HFF-Myc (cell line): ENCODE results near the gene ANK3.
A peak's percentile ranks its signal among the peaks of the same experiment; 100 is the strongest.

Source experiments
- DNase-seq: peaks from one replicate; pipeline ENCODE4 v3.0.0-alpha.2; 2011; ENCODE audit warnings: low read depth; ENCODE audit errors: extremely low read depth
- H3K4me3 ChIP-seq: replicated peaks from 2 replicates; pipeline ENCODE4 v1.5.1; 2011; ENCODE audit warnings: low read depth, mild to moderate bottlenecking, control low read depth, low read length
- CTCF ChIP-seq: IDR thresholded peaks from 2 replicates; pipeline ENCODE4 v1.5.1; 2012; ENCODE audit warnings: mild to moderate bottlenecking, low read depth, low read length, control low read depth; ENCODE audit errors: missing control alignments

The ANK3 gene

DNA sequence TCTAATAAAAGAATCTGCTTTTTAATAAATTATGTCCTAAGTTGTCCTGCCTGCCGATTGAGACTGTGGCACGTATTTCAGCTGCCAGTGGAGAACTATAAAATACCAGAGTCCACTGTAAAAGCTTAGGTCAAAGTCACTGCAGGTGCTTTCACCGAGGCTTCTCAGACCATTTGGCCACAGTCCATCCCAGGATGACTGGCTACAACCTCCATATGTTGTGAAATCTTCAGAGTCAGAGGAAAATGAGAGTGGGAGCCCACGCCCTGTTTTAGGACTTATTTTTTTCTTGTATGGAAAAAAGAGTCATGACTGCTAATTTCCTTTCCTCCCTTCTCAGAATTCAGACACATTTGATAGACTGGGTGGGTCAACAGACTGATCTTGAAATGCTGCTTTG, 182.9 kb downstream of the ANK3 start:
- DNase-seq, result no peak
- TF ChIP-seq CTCF, result no peak
- H3K4me3 ChIP-seq, result no peak overlapping the region

- no peak for DNase-seq
- no peak overlapping the region for H3K4me3 ChIP-seq
- no peak for TF ChIP-seq CTCF
These were observed 183.9 kb downstream of the ANK3 start for GRCh38 chr10:60205741-60206140.

- H3K4me3 ChIP-seq, result no peak overlapping the region
- TF ChIP-seq CTCF, result peak; percentile 63
- no peak for DNase-seq
These were observed 185.6 kb downstream of the ANK3 start for GRCh38 chr10:60203993-60204618.

DNA sequence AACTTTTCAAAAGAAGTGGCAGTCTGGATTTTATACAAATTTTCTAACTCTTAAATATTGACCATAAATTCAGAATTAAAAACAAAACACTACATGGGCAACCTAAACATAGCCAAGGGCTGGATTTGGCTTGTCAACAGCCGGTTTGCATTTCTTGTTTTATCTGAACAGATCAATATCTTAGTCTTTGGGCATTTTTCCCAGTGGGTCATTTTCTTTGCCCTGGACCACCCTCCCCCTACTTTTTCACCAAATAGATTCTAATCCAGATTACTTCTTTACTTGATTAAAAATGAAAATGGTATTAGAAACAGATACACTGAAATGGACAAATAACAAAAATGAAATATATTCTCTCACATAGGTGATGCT, 189.0 kb downstream of the ANK3 start:
- no peak for DNase-seq
- no peak for TF ChIP-seq CTCF
- no peak overlapping the region for H3K4me3 ChIP-seq

- DNase-seq, result no peak
- H3K4me3 ChIP-seq, result no peak overlapping the region
- no peak for TF ChIP-seq CTCF
These were observed 189.5 kb downstream of the ANK3 start for GRCh38 chr10:60200012-60200681.

DNA sequence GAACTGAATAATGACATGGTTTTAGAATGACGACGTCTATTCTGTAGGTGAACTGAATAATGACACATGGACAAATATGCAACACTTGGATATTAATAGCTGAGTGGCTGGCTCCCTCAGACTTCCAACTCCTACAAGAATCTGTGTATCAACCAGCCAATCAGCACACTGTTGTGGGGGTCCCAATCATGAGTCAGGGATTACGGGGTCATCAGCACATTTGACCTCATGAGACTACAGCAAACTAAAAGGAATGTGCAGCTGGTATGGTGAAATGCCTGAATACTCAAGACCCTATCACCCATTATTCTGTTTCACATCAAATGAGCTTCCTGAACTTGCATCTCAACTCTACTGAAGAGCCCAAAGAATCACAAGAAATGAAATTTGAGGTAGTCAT, 192.5 kb downstream of the ANK3 start:
- H3K4me3 ChIP-seq, result no peak overlapping the region
- no peak for TF ChIP-seq CTCF

More for the DNA sequence above, 192.5 kb downstream of the ANK3 start:
- no peak for DNase-seq
